NT2/D1 (cell line): ENCODE results near the gene COBLL1.

Experiments used
- DNase-seq: peaks from one replicate; pipeline ENCODE4 v3.0.0-alpha.2; 2011; ENCODE audit warnings: low read depth, low spot score
- H3K27me3 ChIP-seq: 2 replicates; pipeline ENCODE4 v1.6.0; 2011; ENCODE audit warnings: mild to moderate bottlenecking; ENCODE audit not compliant: insufficient read length, insufficient read depth
- H3K36me3 ChIP-seq: 2 replicates; pipeline ENCODE4 v1.6.1; 2011; ENCODE audit warnings: mild to moderate bottlenecking, low read length, mixed read lengths; ENCODE audit not compliant: insufficient read depth, insufficient read length
- H3K4me1 ChIP-seq: 2 replicates; pipeline ENCODE4 v1.5.1; 2011; ENCODE audit not compliant: insufficient read depth, insufficient read length
- H3K4me3 ChIP-seq: 2 replicates; pipeline ENCODE4 v1.5.1; 2011; ENCODE audit warnings: low read depth; ENCODE audit not compliant: insufficient read length
- H3K9ac ChIP-seq: 2 replicates; pipeline ENCODE4 v1.6.0; 2011; ENCODE audit warnings: low read depth; ENCODE audit not compliant: insufficient read length
- H3K9me3 ChIP-seq: 2 replicates; pipeline ENCODE4 v1.5.1; 2011; ENCODE audit warnings: mild to moderate bottlenecking, low read length; ENCODE audit not compliant: insufficient read depth
- SUZ12 ChIP-seq: IDR thresholded peaks from 2 replicates; pipeline ENCODE4 v1.6.1; 2011; ENCODE audit not compliant: insufficient read length, insufficient read depth; ENCODE audit errors: extremely low read depth
- YY1 ChIP-seq: IDR thresholded peaks from 2 replicates; pipeline ENCODE4 v1.6.1; 2011; ENCODE audit not compliant: insufficient read length, insufficient read depth
- ZNF274 ChIP-seq: IDR thresholded peaks from 2 replicates; pipeline ENCODE4 v1.6.1; 2011; ENCODE audit warnings: mild to moderate bottlenecking, low read depth, low read length

The COBLL1 gene

DNA sequence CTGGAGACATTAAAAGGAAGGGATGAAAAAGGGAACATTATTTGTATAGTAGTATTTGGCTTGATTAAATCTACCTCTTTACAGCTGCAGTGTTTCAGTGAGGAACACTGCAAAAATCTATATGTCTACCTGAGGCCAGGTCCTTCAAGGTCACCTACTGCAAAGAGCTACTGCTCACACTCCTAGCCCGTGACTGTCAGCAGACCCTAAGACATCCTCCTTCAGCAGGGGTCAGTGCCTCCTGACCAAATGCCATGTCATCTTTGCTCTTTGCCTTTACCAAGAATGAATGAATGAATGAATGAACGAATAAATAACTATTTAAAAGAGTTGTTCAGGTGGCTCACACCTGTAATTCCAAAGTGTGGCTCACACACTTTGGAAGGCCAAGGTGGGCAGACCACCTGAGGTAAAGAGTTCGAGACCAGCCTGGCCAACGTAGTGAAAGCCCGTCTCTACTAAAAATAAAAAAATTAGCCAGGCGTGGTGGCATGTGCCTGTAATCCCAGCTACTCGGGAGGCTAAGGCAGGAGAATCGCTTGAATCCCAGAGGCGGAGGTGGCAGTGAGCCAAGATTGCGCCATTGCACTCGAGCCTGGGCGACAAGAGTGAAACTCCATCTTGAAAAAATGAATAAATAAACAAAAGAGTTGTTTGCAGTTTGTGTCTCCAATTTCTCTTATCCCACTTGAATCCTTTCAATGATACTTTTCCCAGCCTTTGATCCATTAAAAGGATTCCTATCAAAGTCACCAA, 136.0 kb downstream of the COBLL1 start:
- H3K36me3 ChIP-seq = no peaks in the 10 kb centered on the region
- H3K9ac ChIP-seq = no peak overlapping the region
- no peak for DNase-seq
- H3K4me1 ChIP-seq = no peaks in the 10 kb centered on the region
- no peak overlapping the region for H3K4me3 ChIP-seq
- H3K9me3 ChIP-seq = no peaks in the 10 kb centered on the region
- TF ChIP-seq SUZ12 (no peak), YY1 (no peak), ZNF274 (no peak)
- H3K27me3 ChIP-seq = no peaks in the 10 kb centered on the region

DNA sequence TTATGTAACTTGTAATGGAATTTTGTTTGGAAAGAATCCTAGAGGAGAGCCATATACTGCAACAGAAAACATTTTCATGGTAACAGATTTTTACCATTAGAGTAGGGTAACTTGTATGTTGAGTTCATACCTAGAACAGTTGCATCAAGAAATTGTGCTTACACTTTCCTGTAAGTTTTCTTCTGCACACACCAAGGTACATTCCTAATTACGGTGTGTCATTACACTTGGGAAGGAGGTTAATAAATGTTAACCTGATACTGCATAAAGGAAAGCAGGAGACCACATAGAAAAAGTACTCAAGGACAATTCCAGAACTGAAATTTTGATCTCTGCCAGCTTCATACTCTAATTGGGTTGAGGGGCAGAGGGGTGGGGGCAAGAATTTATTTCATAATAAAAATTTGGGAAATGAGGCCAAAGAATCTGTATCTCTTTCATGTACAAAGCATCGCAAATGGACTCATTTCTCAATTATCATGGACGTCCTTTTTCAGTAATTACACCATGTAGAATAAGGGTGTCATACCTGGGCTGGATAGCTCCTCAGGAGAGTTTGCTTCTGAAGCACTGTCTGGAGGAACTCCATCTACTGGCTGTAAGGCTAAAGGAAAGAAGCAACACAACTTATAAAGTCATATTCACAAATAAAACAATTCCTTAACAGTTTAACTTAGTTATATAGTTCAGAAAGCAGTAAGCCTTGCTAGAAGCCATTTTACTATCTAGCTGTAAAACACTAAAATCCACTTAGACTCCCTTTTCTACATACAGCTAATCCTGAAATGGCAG, 137.5 kb downstream of the COBLL1 start:
- H3K4me3 ChIP-seq = no peak overlapping the region
- H3K9ac ChIP-seq = no peak overlapping the region
- no peaks in the 10 kb centered on the region for H3K36me3 ChIP-seq

DNA sequence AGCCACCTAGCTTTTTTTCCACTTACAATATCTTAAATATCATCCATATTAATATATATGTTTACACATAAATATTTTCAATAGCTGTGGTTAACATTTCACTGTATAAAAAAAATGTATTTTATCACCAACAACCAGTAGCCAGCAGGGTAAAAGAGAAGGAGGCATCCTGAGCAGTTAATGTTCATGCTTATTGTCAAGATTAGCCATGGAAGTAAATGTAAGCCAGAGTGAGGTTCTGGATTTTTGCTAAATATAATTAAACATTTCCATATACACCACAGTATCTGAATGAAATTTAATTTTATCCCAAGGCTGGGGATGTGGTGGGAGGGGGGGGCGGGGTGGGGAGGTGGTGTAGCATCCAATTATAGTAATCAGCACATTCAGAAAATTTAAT, 140.1 kb downstream of the COBLL1 start:
- TF ChIP-seq YY1 = no peak
- TF ChIP-seq SUZ12 = no peak
- TF ChIP-seq ZNF274 = no peak
- Histone ChIP-seq H3K4me3 (no peak overlapping the region), H3K9ac (no peak overlapping the region), H3K27me3 (no peaks in the 10 kb centered on the region), H3K36me3 (no peaks in the 10 kb centered on the region), H3K9me3 (no peaks in the 10 kb centered on the region), H3K4me1 (no peaks in the 10 kb centered on the region)
- DNase-seq = no peak

More for the DNA sequence above, 137.5 kb downstream of the COBLL1 start:
- no peaks in the 10 kb centered on the region for H3K4me1 ChIP-seq
- no peaks in the 10 kb centered on the region for H3K27me3 ChIP-seq
- no peak for DNase-seq
- TF ChIP-seq ZNF274 (no peak), SUZ12 (no peak), YY1 (no peak)
- no peaks in the 10 kb centered on the region for H3K9me3 ChIP-seq

DNA sequence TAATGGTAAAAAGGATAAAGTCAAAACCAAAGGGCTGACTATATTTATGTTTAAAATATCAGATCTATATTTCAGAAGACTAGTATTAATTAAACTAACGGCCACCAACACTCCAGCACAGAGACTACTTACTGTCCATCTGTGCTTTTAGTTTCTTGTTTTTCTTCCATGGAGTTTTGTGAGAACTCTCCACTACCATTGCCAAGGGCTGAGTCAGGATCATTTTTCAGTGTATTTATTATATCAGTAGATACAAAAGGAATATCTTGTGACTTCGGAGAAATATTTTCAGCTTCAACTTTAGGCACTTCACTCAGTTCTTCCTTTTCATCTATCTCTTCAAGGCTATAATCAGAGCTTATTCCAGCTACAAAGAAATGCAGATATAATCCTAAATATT, 141.2 kb downstream of the COBLL1 start:
- Histone ChIP-seq H3K27me3 (no peaks in the 10 kb centered on the region), H3K9me3 (no peaks in the 10 kb centered on the region), H3K4me3 (no peak overlapping the region), H3K4me1 (no peaks in the 10 kb centered on the region), H3K36me3 (no peaks in the 10 kb centered on the region), H3K9ac (no peak overlapping the region)
- no peak for DNase-seq
- TF ChIP-seq SUZ12 (no peak), YY1 (no peak), ZNF274 (no peak)

DNA sequence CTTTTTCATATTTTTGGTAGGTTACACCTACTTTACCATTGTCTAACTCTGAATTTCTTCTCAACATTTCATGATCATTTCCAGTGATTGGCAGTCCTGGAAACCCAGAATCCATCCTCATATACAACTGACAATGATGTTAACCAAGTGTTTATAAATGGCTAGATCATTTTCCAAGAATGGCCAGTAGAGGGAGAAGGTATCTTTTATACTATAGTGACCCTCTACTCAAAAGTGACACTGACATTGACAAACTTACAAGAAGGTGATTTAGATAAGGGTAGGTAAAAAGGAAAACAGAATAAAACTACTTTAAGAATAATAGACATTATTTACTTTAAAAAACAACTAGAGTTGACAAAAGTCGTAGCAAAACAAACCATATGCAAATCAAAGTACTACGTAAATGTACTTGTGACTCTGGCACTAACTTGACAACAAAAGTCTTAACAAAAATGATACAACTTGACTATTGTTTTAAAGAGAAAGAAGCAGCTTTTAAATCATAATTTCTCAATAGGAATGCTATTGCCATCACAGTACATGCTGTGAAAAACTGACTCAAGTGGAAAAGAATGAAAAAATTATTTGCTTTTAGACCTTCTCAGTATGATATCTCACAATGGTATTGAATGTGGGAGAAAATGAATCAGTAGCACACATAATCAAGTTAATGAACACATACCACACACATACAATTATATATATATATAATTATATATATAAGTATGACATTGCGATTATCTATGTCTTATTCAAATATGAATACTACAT, 143.7 kb downstream of the COBLL1 start:
- Histone ChIP-seq H3K27me3 (no peaks in the 10 kb centered on the region), H3K9ac (no peak overlapping the region), H3K9me3 (no peaks in the 10 kb centered on the region), H3K4me1 (no peaks in the 10 kb centered on the region), H3K4me3 (no peak overlapping the region), H3K36me3 (no peaks in the 10 kb centered on the region)
- TF ChIP-seq SUZ12 (no peak), YY1 (no peak)
- DNase-seq = no peak

DNA sequence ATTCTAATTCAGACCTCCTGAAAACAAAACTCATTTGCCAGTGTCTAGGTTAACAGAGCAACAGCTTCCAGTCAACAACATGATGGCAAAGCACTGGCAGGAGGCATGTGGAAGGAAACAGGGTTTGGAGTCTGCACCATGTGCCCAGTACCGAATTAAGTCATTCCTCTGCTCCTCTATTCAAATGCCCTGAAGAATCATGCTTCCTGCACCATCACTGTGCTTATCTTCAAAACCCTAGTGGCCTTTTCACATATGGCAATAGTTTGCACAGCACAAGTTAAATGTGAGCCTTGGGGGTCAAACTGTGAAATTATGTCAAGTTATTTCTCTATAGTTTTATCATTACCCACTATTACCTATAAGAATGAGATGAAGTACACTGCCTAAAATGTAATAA, 145.0 kb downstream of the COBLL1 start:
- no peak for DNase-seq
- Histone ChIP-seq H3K36me3 (no peaks in the 10 kb centered on the region), H3K9me3 (no peaks in the 10 kb centered on the region), H3K27me3 (no peaks in the 10 kb centered on the region), H3K4me1 (no peaks in the 10 kb centered on the region), H3K9ac (no peak overlapping the region), H3K4me3 (no peak overlapping the region)
- TF ChIP-seq ZNF274 = no peak
- TF ChIP-seq SUZ12 = no peak
- no peak for TF ChIP-seq YY1

DNA sequence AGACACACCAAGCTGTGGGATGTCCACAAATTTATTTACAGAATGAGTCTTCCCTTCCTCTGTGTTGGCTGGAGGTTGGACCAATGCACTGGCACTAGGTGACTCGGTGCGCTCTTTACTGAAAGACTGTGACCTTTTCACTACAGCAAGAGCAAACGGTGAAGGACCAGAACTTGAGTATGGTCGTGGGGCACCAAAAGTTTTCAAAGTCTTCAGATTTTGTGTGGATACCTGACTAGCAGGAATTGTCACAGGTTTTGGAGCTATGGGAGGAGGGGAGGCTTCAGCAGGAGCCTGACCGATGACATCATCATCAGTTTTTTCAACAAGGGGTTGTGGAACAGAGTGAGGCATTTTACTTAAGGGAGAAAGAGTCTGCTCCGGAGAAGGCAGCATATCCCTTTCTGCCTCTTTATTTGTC, 147.3 kb downstream of the COBLL1 start:
- no peak overlapping the region for H3K4me3 ChIP-seq
- TF ChIP-seq YY1 (no peak), ZNF274 (no peak), SUZ12 (no peak)
- no peaks in the 10 kb centered on the region for H3K27me3 ChIP-seq
- peaks cover 3% of the 10 kb centered on the region for H3K36me3 ChIP-seq
- DNase-seq = no peak
- H3K9ac ChIP-seq = no peak overlapping the region
- no peaks in the 10 kb centered on the region for H3K4me1 ChIP-seq
- no peaks in the 10 kb centered on the region for H3K9me3 ChIP-seq
